WTC11 (cell line): Measurements from ENCODE around the gene FAM43A. TPM values are rescaled to one million over a fixed set of nuclear protein-coding genes. Genes with fewer than 3 reads are reported as not detected.

Experiments used
- ATAC-seq: fragments of 200-7000 bp; cut with Tn5 transposase; 2 replicates; pipeline ENCODE4 v1.10.0; 2021; ENCODE audit warnings: mild to moderate bottlenecking, moderate library complexity
- CTCF ChIA-PET: fragments of 300-600 bp; sonication (Branson Sonifier 250); formaldehyde crosslinking; loops from one replicate; lab custom pipeline; 2021; ENCODE audit warnings: antibody characterized with exemption; lab: Charles Lee
- POLR2A ChIA-PET: fragments of 350-600 bp; sonication (Branson Sonifier 250); formaldehyde crosslinking; loops from one replicate; lab custom pipeline; 2021; ENCODE audit warnings: antibody characterized with exemption; lab: Charles Lee
- DNase-seq: peaks from one replicate; pipeline ENCODE4 v3.0.0; 2021; ENCODE audit warnings: low spot score
- H3K27ac Mint-ChIP-seq: 2 replicates; pipeline ENCODE4 v1.8.0; 2021; ENCODE audit warnings: mixed read lengths
- H3K27me3 Mint-ChIP-seq: 2 replicates; pipeline ENCODE4 v1.8.0; 2021; ENCODE audit warnings: low read depth, mild to moderate bottlenecking, moderate library complexity, mixed read lengths
- H3K36me3 Mint-ChIP-seq: 2 replicates; pipeline ENCODE4 v1.8.0; 2021; ENCODE audit warnings: mixed read lengths
- H3K4me1 Mint-ChIP-seq: 2 replicates; pipeline ENCODE4 v1.8.0; 2022; ENCODE audit warnings: mixed read lengths
- H3K4me3 Mint-ChIP-seq: 2 replicates; pipeline ENCODE4 v1.8.0; 2021; ENCODE audit warnings: mild to moderate bottlenecking, moderate library complexity, mixed read lengths
- H3K9me3 Mint-ChIP-seq: 2 replicates; pipeline ENCODE4 v1.8.0; 2021; ENCODE audit warnings: mixed read lengths
- AFF4 ChIP-seq: sonication (generic); formaldehyde crosslinking; IDR thresholded peaks from 2 replicates; pipeline ENCODE4 v1.8.1; 2023; ENCODE audit warnings: mild to moderate bottlenecking, missing genetic modification reagents, borderline replicate concordance
- ATF1 ChIP-seq: sonication (generic); formaldehyde crosslinking; IDR thresholded peaks from 2 replicates; pipeline ENCODE4 v1.8.1; 2023; ENCODE audit warnings: mild to moderate bottlenecking, moderate library complexity, missing genetic modification reagents
- CREB1 ChIP-seq: sonication (generic); formaldehyde crosslinking; IDR thresholded peaks from 2 replicates; pipeline ENCODE4 v1.8.0; 2023; ENCODE audit warnings: mild to moderate bottlenecking, missing genetic modification reagents
- FOXK1 ChIP-seq: sonication (generic); formaldehyde crosslinking; IDR thresholded peaks from 2 replicates; pipeline ENCODE4 v1.8.0; 2022; ENCODE audit warnings: mild to moderate bottlenecking, moderate library complexity, missing genetic modification reagents
- FOXP1 ChIP-seq: sonication (generic); formaldehyde crosslinking; IDR thresholded peaks from 2 replicates; pipeline ENCODE4 v1.8.0; 2022; ENCODE audit warnings: missing genetic modification reagents, mild to moderate bottlenecking, moderate library complexity, borderline replicate concordance
- MAX ChIP-seq: sonication (generic); formaldehyde crosslinking; IDR thresholded peaks from 2 replicates; pipeline ENCODE4 v1.8.0; 2022; ENCODE audit warnings: mild to moderate bottlenecking, missing genetic modification reagents
- MLX ChIP-seq: sonication (generic); formaldehyde crosslinking; IDR thresholded peaks from 2 replicates; pipeline ENCODE4 v1.8.1; 2023; ENCODE audit warnings: mild to moderate bottlenecking, missing genetic modification reagents, moderate library complexity
- MYBL2 ChIP-seq: sonication (generic); formaldehyde crosslinking; IDR thresholded peaks from 2 replicates; pipeline ENCODE4 v1.8.1; 2023; ENCODE audit warnings: mild to moderate bottlenecking, moderate library complexity, missing genetic modification reagents
- NR1H2 ChIP-seq: sonication (generic); formaldehyde crosslinking; IDR thresholded peaks from 2 replicates; pipeline ENCODE4 v1.9.0; 2021; ENCODE audit warnings: mild to moderate bottlenecking, moderate library complexity, missing genetic modification reagents
- TEAD1 ChIP-seq: sonication (generic); formaldehyde crosslinking; IDR thresholded peaks from 2 replicates; pipeline ENCODE4 v1.8.0; 2022; ENCODE audit warnings: mild to moderate bottlenecking, missing genetic modification reagents
- USF2 ChIP-seq: sonication (generic); formaldehyde crosslinking; IDR thresholded peaks from 2 replicates; pipeline ENCODE4 v1.8.1; 2023; ENCODE audit warnings: mild to moderate bottlenecking, missing genetic modification reagents, moderate library complexity
- ZNF121 ChIP-seq: sonication (generic); formaldehyde crosslinking; IDR thresholded peaks from 2 replicates; pipeline ENCODE4 v1.8.0; 2023; ENCODE audit warnings: missing genetic modification reagents
- ZNF425 ChIP-seq: fragments of 250-450 bp; sonication (Bioruptor Pico); conservative IDR thresholded peaks from 2 replicates; pipeline ENCODE4 v1.9.0; 2021; ENCODE audit warnings: mild to moderate bottlenecking
- total RNA-seq: library from RNA; stranded (reverse); gene quantifications from 3 replicates; pipeline ENCODE4 v1.2.3, GENCODE V29; 2021

FAM43A gene
- total RNA-seq, 1 experiment from 2014 or later: 2.6 TPM

- TF ChIP-seq ZNF425 (no peak), MAX (no peak), MLX (CRISPR knock-in tag) (no peak), ZNF121 (no peak), MYBL2 (CRISPR knock-in tag) (no peak), FOXK1 (CRISPR knock-in tag) (no peak), AFF4 (CRISPR knock-in tag) (no peak), NR1H2 (CRISPR knock-in tag) (no peak)
- TF ChIP-seq, all 79 proteins: peak for 0
Measured at GRCh38 chr3:194659778-194660177, 25.9 kb upstream of the FAM43A start (continued).

GRCh38 chr3:194661374-194661773 is 24.3 kb upstream of the FAM43A start:
- DNase-seq (no peak), ATAC-seq (no peak)
- H3K36me3 Mint-ChIP-seq: peaks cover 47% of the 10 kb centered on the region
- TF ChIP-seq AFF4 (CRISPR knock-in tag) (no peak), MLX (CRISPR knock-in tag) (no peak), USF2 (CRISPR knock-in tag) (no peak), FOXP1 (CRISPR knock-in tag) (no peak), ATF1 (CRISPR knock-in tag) (no peak), TEAD1 (CRISPR knock-in tag) (no peak), CREB1 (no peak)
- no peaks in the 10 kb centered on the region for H3K4me1 Mint-ChIP-seq
- ChIA-PET CTCF (interaction anchor here (0.6 to 1.6 kb wide), 2 partner anchors 10 to 21 kb away, joined by 3 to 6 read pairs; partner anchors contain the start of gene LSG1), POLR2A (no interaction called here)
- H3K27ac Mint-ChIP-seq: no peak overlapping the region
- no peaks in the 10 kb centered on the region for H3K9me3 Mint-ChIP-seq
- no peaks in the 10 kb centered on the region for H3K27me3 Mint-ChIP-seq
- no peak overlapping the region for H3K4me3 Mint-ChIP-seq
